Testis (tissue), 2 donors: ENCODE data around the gene UBR3.
A peak's percentile ranks its signal among the peaks of the same experiment; 100 is the strongest.

ENCODE experiments used
- POLR2A ChIP-seq: fragments of 450-650 bp; IDR thresholded peaks from one replicate; pipeline ENCODE4 v1.6.1; 2017; ENCODE audit warnings: antibody characterized with exemption, mild to moderate bottlenecking, moderate library complexity
- TF ChIP-seq, protein P1 (sequence below), 3 experiments: fragments of 450-650 bp in 2 of 3; fragments of 200-600 bp in 1 of 3; sonication (generic) in 1 of 3; IDR thresholded peaks; one replicate each; pipeline ENCODE4 v1.5.1; 2016 to 2019; ENCODE audit warnings: antibody characterized with exemption in 3 of 3, mild to moderate bottlenecking in 2 of 3, moderate library complexity in 1 of 3

DNA sequence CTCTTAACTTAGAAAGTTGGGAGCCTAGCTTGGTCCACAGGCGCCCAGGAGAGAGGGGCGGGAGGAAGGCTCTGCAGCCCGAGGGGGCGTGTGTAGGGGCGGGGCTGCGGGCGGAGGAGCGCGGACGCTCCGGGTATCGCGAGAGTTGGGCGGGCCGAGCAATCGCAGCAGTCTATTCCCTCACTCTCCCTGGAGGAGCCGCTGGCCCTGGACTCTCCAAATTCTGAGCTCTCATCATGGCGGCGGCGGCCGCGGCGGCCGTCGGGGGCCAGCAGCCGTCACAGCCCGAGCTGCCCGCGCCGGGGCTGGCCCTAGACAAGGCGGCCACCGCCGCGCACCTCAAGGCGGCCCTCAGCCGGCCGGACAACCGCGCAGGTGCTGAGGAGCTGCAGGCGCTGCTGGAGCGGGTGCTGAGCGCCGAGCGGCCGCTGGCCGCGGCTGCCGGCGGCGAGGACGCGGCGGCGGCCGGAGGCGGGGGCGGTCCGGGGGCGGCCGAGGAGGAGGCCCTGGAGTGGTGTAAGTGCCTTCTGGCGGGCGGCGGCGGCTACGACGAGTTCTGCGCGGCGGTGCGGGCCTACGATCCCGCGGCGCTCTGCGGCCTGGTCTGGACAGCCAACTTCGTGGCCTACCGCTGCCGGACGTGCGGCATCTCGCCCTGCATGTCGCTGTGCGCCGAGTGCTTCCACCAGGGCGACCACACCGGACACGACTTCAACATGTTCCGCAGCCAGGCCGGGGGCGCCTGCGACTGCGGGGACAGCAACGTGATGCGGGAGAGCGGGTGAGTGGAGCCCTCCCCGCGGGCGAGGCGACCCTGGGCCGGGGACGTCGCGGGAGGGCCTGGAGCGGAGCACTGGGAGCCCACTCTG lies at the start of gene UBR3:
- TF ChIP-seq, protein P1, sequence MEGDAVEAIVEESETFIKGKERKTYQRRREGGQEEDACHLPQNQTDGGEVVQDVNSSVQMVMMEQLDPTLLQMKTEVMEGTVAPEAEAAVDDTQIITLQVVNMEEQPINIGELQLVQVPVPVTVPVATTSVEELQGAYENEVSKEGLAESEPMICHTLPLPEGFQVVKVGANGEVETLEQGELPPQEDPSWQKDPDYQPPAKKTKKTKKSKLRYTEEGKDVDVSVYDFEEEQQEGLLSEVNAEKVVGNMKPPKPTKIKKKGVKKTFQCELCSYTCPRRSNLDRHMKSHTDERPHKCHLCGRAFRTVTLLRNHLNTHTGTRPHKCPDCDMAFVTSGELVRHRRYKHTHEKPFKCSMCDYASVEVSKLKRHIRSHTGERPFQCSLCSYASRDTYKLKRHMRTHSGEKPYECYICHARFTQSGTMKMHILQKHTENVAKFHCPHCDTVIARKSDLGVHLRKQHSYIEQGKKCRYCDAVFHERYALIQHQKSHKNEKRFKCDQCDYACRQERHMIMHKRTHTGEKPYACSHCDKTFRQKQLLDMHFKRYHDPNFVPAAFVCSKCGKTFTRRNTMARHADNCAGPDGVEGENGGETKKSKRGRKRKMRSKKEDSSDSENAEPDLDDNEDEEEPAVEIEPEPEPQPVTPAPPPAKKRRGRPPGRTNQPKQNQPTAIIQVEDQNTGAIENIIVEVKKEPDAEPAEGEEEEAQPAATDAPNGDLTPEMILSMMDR (IDR thresholded peaks at IDR 0.05) = no peak
- peak; percentile 56 for TF ChIP-seq POLR2A
